Activated CD4-positive, alpha-beta T cell treated with anti-CD3 and anti-CD28 coated beads, Interleukin-2, amount 10 ng/mL, durations not matched to agents 24 days and 14 days (primary cell): Measurements from ENCODE around the gene SYNPR. TPM values are rescaled to one million over a fixed set of nuclear protein-coding genes. Genes with fewer than 3 reads are reported as not detected.

ENCODE experiments used
- DNase-seq: peaks from one replicate; pipeline ENCODE4 v3.0.0; 2022
- H3K27ac Mint-ChIP-seq: one replicate; pipeline ENCODE4 v1.8.0; 2022; ENCODE audit warnings: mild to moderate bottlenecking, mixed read lengths
- H3K27me3 Mint-ChIP-seq: one replicate; pipeline ENCODE4 v1.8.0; 2022; ENCODE audit warnings: mixed read lengths
- H3K36me3 Mint-ChIP-seq: one replicate; pipeline ENCODE4 v1.8.0; 2022; ENCODE audit warnings: low read depth, mild to moderate bottlenecking, mixed read lengths
- H3K4me1 Mint-ChIP-seq: one replicate; pipeline ENCODE4 v1.8.0; 2021; ENCODE audit warnings: mixed read lengths
- H3K4me3 Mint-ChIP-seq: one replicate; pipeline ENCODE4 v1.8.0; 2022; ENCODE audit warnings: mild to moderate bottlenecking, moderate library complexity, mixed read lengths
- H3K9me3 Mint-ChIP-seq: one replicate; pipeline ENCODE4 v1.8.0; 2021; ENCODE audit warnings: mixed read lengths
- intact Hi-C: fragments of 100-400 bp; cut with micrococcal nuclease; formaldehyde crosslinking; loops from one replicate; pipeline ENCODE4 v1.15.1; 2023
- total RNA-seq: library from RNA; stranded (reverse); gene quantifications from 2 replicates; pipeline ENCODE4 v1.2.3, GENCODE V29; 2022

Gene SYNPR
- total RNA-seq, 1 donor from 2014 or later = not detected

- Mint-ChIP-seq H3K27ac (no peak overlapping the region), H3K27me3 (peaks cover 27% of the 10 kb centered on the region), H3K36me3 (no peaks in the 10 kb centered on the region), H3K4me1 (no peaks in the 10 kb centered on the region), H3K4me3 (no peak overlapping the region), H3K9me3 (no peaks in the 10 kb centered on the region)
- intact Hi-C loops = no loop called here
- no peak for DNase-seq
Observed at GRCh38 chr3:63279005-63279841, 1.1 kb downstream of the SYNPR start.

- intact Hi-C loops = no loop called here
- H3K4me3 Mint-ChIP-seq = no peak overlapping the region
- no peaks in the 10 kb centered on the region for H3K36me3 Mint-ChIP-seq
- H3K9me3 Mint-ChIP-seq = no peaks in the 10 kb centered on the region
- DNase-seq = no peak
- no peak overlapping the region for H3K27ac Mint-ChIP-seq
- H3K27me3 Mint-ChIP-seq = no peaks in the 10 kb centered on the region
- H3K4me1 Mint-ChIP-seq = no peaks in the 10 kb centered on the region
Observed at GRCh38 chr3:63287610-63288009, 9.5 kb downstream of the SYNPR start.

GRCh38 chr3:63290686-63291085 lies 12.6 kb downstream of the SYNPR start:
- Mint-ChIP-seq H3K9me3 (no peaks in the 10 kb centered on the region), H3K27me3 (no peaks in the 10 kb centered on the region), H3K4me3 (no peak overlapping the region), H3K4me1 (no peaks in the 10 kb centered on the region), H3K36me3 (no peaks in the 10 kb centered on the region), H3K27ac (no peak overlapping the region)
- intact Hi-C loops = no loop called here
- DNase-seq = no peak

GRCh38 chr3:63294332-63294731 lies 16.2 kb downstream of the SYNPR start:
- no peaks in the 10 kb centered on the region for H3K36me3 Mint-ChIP-seq
- no peaks in the 10 kb centered on the region for H3K9me3 Mint-ChIP-seq
- no peaks in the 10 kb centered on the region for H3K27me3 Mint-ChIP-seq
- intact Hi-C loops = no loop called here
- no peak for DNase-seq
- no peak overlapping the region for H3K27ac Mint-ChIP-seq
- no peaks in the 10 kb centered on the region for H3K4me1 Mint-ChIP-seq
- no peak overlapping the region for H3K4me3 Mint-ChIP-seq

- Mint-ChIP-seq H3K4me3 (no peak overlapping the region), H3K27me3 (no peaks in the 10 kb centered on the region), H3K36me3 (no peaks in the 10 kb centered on the region), H3K27ac (no peak overlapping the region), H3K9me3 (no peaks in the 10 kb centered on the region), H3K4me1 (no peaks in the 10 kb centered on the region)
- no peak for DNase-seq
- intact Hi-C loops = no loop called here
Observed at GRCh38 chr3:63295356-63295755, 17.2 kb downstream of the SYNPR start.

- Mint-ChIP-seq H3K4me1 (no peaks in the 10 kb centered on the region), H3K4me3 (no peak overlapping the region), H3K9me3 (no peaks in the 10 kb centered on the region), H3K36me3 (no peaks in the 10 kb centered on the region), H3K27me3 (no peaks in the 10 kb centered on the region), H3K27ac (no peak overlapping the region)
- DNase-seq = no peak
- intact Hi-C loops = no loop called here
Observed at GRCh38 chr3:63295806-63296205, 17.7 kb downstream of the SYNPR start.

GRCh38 chr3:63296249-63296648 lies 18.1 kb downstream of the SYNPR start:
- Mint-ChIP-seq H3K4me3 (no peak overlapping the region), H3K9me3 (no peaks in the 10 kb centered on the region), H3K27ac (no peak overlapping the region), H3K36me3 (no peaks in the 10 kb centered on the region), H3K4me1 (no peaks in the 10 kb centered on the region), H3K27me3 (no peaks in the 10 kb centered on the region)
- intact Hi-C loops = no loop called here
- DNase-seq = no peak

- intact Hi-C loops = no loop called here
- Mint-ChIP-seq H3K4me1 (no peaks in the 10 kb centered on the region), H3K27ac (no peak overlapping the region), H3K9me3 (no peaks in the 10 kb centered on the region), H3K27me3 (no peaks in the 10 kb centered on the region), H3K36me3 (no peaks in the 10 kb centered on the region), H3K4me3 (no peak overlapping the region)
- DNase-seq = no peak
Observed at GRCh38 chr3:63303238-63303637, 25.1 kb downstream of the SYNPR start.

- Mint-ChIP-seq H3K27ac (no peak overlapping the region), H3K36me3 (no peaks in the 10 kb centered on the region), H3K4me3 (no peak overlapping the region), H3K9me3 (no peaks in the 10 kb centered on the region), H3K4me1 (no peaks in the 10 kb centered on the region), H3K27me3 (no peaks in the 10 kb centered on the region)
- intact Hi-C loops = no loop called here
- DNase-seq = no peak
Observed at GRCh38 chr3:63304421-63304820, 26.3 kb downstream of the SYNPR start.

- Mint-ChIP-seq H3K36me3 (no peaks in the 10 kb centered on the region), H3K27ac (no peak overlapping the region), H3K9me3 (no peaks in the 10 kb centered on the region), H3K27me3 (no peaks in the 10 kb centered on the region), H3K4me1 (no peaks in the 10 kb centered on the region), H3K4me3 (no peak overlapping the region)
- DNase-seq = no peak
- intact Hi-C loops = no loop called here
Observed at GRCh38 chr3:63308072-63308471, 30.0 kb downstream of the SYNPR start.

- H3K27ac Mint-ChIP-seq = no peak overlapping the region
- no peaks in the 10 kb centered on the region for H3K27me3 Mint-ChIP-seq
Observed at GRCh38 chr3:63309768-63310167, 31.7 kb downstream of the SYNPR start.

GRCh38 chr3:63323766-63324165 lies 45.7 kb downstream of the SYNPR start:
- H3K27me3 Mint-ChIP-seq = no peaks in the 10 kb centered on the region
- intact Hi-C loops = no loop called here
- H3K4me1 Mint-ChIP-seq = no peaks in the 10 kb centered on the region
- no peak for DNase-seq
- no peak overlapping the region for H3K4me3 Mint-ChIP-seq
- no peaks in the 10 kb centered on the region for H3K9me3 Mint-ChIP-seq
- H3K27ac Mint-ChIP-seq = no peak overlapping the region
- H3K36me3 Mint-ChIP-seq = no peaks in the 10 kb centered on the region

More at GRCh38 chr3:63309768-63310167, 31.7 kb downstream of the SYNPR start:
- H3K36me3 Mint-ChIP-seq = no peaks in the 10 kb centered on the region
- H3K4me3 Mint-ChIP-seq = no peak overlapping the region
- intact Hi-C loops = no loop called here
- H3K9me3 Mint-ChIP-seq = no peaks in the 10 kb centered on the region
- no peaks in the 10 kb centered on the region for H3K4me1 Mint-ChIP-seq
- no peak for DNase-seq

GRCh38 chr3:63324621-63325020 lies 46.5 kb downstream of the SYNPR start:
- no peak for DNase-seq
- no peaks in the 10 kb centered on the region for H3K27me3 Mint-ChIP-seq
- H3K9me3 Mint-ChIP-seq = no peaks in the 10 kb centered on the region
- no peaks in the 10 kb centered on the region for H3K36me3 Mint-ChIP-seq
- H3K4me3 Mint-ChIP-seq = no peak overlapping the region
- H3K27ac Mint-ChIP-seq = no peak overlapping the region
- no peaks in the 10 kb centered on the region for H3K4me1 Mint-ChIP-seq
- intact Hi-C loops = no loop called here

- Mint-ChIP-seq H3K27ac (no peak overlapping the region), H3K27me3 (no peaks in the 10 kb centered on the region), H3K9me3 (no peaks in the 10 kb centered on the region), H3K4me1 (no peaks in the 10 kb centered on the region), H3K4me3 (no peak overlapping the region), H3K36me3 (no peaks in the 10 kb centered on the region)
- no peak for DNase-seq
- intact Hi-C loops = no loop called here
Observed at GRCh38 chr3:63325386-63325785, 47.3 kb downstream of the SYNPR start.

- Mint-ChIP-seq H3K4me1 (no peaks in the 10 kb centered on the region), H3K36me3 (no peaks in the 10 kb centered on the region), H3K4me3 (no peak overlapping the region)
Observed at GRCh38 chr3:63328365-63328764, 50.3 kb downstream of the SYNPR start.

More at GRCh38 chr3:63328365-63328764, 50.3 kb downstream of the SYNPR start:
- no peak for DNase-seq
- H3K9me3 Mint-ChIP-seq = no peaks in the 10 kb centered on the region
- no peaks in the 10 kb centered on the region for H3K27me3 Mint-ChIP-seq
- intact Hi-C loops = no loop called here
- no peak overlapping the region for H3K27ac Mint-ChIP-seq
